DMS 273 treated with DMSO at 0.1 percent for 48 hours (cell line): ENCODE data around the gene GPC6.

Source experiments
- DNase-seq: peaks from one replicate; lab custom pipeline; 2025; lab: John Stamatoyannopoulos, UW

Gene GPC6

DNA sequence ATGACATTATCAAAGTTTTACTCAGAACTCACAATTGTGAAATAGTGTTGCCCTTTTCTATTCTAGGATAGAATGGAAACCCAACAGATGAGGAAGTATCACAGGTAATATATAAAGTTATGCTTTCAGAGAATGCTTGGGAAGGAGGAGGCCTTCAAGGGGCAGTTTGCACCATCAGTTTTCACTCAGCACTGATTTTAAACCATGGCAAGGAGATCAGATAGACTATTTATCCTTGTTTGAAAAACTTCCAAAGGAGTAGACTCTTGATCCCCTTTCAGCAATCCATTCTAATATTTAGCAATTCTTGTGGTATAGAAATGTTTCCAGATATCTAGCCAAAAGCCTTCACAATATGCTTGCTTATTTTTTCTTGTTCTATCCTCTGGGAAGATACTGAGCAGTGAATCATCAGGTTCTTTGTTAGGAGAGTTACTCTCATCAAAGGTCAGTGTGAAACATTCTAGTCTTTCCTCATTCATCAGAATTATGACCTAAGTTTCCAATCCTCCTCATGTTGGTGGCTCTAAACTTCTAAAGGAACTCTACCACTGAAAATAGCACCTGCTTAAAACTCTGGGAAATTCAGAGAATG lies 3.8 kb downstream of the GPC6 start:
- DNase-seq: no peak

DNA sequence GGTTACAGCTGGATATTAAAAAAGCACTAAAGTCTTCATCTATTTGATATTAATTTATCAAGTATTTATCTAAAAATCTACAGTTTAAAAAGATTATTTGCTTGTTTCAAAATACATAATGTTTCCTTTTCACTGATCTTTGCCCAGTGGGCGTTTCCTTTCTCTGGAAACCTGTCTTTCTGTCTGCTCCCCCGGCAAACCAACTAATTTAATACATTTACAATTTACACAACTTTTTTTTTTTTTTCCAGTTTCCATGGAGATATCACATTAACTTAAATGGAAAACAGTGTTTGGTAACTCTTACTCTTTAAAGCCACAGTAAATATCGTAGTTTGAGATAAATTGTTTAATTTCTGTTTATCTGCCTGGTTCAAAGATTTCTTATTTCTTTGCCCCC lies 5.3 kb downstream of the GPC6 start:
- no peak for DNase-seq

DNA sequence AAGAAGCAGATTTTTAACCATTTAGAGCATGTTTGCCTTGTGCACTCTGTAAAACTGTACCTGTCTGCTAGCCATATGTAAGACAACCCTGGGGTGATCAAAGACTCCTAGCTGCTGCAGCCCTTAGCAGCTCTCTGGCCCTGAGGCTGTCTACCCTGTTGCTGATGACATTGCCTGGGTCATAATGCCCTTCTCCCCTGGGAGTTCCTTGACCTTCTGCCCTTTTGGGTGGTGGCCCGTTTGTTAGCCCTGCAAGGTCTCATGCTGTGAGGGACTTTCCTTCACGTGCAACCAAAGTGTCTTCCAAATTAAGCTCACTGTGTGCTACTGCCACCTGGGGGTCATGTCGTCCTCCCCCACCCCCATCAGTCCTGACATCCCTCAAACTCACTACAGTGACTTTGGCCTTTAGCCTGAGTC lies 7.4 kb downstream of the GPC6 start:
- DNase-seq: no peak

DNA sequence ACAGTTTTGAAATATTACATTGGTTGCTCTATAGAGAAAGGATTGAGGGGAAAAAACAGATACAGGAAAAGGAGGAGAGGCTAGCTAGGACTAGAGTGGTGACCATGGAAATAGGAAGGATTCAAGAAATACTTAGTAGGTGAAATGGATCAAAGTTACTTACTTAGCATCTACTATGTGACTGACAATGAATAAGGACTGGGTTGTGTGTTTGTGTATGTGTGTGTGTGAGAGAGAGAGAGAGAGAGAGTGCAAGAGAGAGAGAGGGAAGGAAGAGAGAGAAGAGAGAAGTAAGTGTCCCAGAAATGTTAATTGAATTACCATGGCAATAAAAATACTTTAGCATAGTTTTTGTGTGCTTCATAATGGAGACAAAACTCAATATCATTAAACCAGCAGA lies 7.9 kb downstream of the GPC6 start:
- DNase-seq: no peak

DNA sequence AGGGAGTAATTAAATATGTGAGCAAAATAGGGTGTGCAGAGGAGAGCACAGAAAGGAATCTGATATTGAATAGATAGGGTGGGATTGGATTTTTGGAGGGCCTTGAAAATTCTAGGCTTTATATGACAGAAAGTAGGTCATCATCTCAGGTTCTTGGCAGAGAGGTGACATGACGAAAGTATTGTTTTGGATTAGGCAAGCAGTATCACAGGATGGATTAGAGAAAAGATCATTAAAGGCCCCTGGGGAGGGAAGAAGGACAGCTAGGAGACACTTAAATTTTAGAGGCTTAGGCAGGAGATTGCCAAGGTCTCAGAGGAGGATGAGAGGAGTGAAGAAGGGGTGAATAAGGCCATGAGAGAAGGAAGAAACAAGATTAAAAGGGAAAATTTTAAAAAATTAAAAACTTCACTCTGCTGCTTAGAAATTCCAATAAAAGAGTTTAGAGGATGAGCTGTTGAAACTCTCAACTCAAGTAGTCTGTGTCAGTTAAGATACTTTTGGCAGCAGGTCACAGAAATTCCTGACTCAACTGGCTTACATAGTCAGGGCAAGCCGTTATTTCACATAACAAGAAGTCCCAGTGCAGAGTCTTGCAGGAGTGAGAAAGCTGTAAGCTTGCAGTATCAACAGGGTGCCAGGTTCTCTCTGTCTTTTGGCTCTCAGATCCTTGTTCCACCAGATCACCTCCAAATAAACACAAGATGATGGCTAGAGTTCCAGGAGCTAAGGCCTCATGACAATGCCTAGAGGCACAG lies 8.8 kb downstream of the GPC6 start:
- no peak for DNase-seq

DNA sequence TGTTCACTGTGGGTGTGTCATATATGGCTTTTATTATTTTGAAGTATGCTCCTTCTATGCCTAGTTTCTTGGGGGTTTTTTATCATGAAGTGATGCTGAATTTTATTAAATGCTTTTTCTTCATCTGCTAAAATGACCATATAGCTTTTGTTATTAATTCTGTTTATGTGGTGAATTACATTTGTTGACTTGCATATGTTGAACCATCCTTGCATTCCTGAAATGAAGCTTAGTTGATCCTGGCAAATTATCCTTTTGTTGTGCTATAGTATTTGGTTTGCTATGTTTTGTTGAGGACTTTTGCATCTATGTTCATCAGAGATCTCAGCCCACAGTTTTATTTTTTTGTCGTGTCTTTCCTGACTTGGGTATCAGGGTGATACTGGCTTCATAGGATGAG lies 12.1 kb downstream of the GPC6 start:
- no peak for DNase-seq

DNA sequence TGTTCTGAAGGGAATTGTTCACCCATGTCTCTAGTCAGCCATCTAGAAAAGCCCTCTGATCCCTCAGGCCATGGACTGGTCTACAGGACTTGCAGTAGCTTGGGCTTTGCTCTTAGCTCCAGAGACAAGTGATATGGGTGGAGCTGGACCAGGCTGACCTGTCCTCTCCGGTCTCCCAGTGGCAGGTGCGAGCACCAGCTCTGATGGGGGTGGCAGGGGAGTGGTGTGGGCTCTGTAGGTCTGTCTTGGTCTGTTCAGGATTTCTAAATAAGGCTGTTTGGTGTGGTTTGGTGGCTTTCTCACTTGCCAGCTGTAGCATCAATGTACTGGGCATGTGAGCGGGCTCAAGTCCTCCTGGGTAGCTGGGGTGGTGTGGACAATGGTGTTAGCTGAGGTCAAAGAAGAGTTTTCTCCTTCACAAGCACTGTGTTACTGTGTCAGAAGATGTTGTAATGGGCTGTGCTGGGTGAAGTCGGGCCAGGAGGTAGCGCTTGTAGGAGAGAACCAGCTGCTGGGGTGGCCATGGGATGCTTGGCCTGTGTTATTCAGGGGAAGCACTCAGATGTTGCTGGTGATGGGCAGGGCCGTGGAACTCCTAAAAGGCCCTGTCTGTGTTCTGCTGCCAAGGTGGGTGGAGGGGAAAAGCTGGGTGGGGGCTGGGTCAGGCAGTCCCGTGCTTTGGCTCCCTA lies 16.9 kb downstream of the GPC6 start:
- no peak for DNase-seq

DNA sequence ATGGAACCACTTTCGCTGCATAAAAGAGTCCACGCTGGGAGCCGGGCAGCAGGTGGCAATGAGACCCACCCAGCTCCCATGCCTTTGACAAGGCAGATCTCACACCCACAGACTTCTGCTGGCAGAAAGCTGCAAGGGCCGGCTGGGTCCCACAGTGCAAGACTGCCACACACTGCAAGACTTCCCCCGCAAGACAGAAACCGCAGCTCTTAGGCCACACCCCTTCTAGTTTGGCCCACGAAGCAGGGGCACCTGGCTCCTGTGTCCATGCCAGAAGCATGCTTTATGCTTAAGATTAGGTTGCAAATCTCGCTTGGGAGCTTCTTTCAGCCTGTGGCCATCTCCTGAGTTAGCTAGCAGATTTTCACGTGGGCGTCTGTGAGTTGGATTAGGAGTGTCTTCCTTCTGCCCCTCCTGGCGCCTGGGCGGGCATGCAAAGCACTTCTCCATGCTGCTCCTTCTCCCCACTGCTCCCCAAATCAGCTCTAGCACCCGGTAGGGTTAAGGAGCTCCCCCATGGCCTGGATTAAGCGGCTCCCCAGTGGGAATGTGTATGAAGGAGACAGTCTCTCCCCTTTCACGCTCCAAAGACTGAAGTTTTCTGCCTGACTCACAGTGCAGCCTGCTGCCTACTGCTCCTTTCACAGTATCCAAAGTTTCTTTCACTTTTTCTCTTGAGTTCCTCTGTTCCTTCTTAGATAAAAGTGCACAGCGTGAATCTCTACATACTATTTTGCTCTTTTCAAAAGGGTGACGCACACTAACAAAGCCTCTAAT lies 17.7 kb downstream of the GPC6 start:
- DNase-seq: no peak

DNA sequence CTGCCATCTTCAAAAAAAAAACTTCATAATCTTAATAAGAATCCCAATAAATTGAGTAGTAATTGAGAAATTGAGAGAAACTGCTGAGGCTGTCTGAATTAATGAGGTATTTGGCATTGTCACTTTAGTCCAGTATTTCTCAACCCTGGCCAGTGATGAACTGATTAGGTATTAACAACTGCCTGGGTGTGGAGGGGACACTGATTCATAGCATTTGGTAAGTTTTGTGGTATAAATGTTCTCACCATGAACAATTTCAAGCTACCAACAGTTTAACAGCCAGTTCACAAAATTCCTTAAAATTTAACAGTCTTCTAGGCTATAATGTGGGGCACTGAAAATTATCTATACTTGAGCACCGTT lies 18.3 kb downstream of the GPC6 start:
- DNase-seq: no peak

DNA sequence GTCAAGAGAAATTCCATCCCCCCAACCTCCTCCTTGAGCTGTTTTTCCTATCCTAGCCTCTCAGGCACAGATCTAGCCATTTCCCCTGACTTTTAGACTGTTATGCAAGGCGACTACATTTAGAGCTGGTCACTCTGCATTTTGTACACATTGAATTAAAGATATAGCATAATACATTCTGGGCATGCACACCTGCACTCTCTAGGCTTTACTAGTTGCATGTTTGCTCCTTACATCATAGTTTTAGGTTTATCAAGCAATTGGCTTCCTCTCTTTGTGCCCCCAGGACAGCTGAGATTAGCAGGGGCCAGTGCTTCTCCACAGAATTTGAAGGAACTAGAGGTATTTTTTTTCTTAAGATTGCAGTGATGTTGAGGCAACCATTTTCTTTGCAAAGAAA lies 19.5 kb downstream of the GPC6 start:
- DNase-seq: no peak

DNA sequence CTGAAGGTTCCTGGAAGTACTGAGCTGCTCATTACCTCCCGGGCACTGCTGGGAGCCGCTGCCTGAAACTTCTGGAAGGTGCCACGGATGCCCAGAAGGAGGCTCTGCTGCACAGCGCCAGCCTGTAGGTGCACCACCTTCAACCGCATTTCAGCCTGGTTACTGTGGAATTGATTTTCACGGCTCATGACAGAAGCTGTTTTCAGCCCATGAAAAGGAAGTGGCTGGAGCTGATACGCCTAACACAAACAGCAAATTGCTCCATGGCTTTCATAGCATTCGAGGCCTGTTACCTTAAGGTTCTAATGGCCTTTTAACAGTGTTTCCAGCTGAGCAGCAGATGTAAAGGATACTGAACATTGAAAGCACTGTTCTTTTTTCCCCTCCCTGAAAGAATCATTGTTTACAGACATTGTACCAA lies 22.0 kb downstream of the GPC6 start:
- no peak for DNase-seq

DNA sequence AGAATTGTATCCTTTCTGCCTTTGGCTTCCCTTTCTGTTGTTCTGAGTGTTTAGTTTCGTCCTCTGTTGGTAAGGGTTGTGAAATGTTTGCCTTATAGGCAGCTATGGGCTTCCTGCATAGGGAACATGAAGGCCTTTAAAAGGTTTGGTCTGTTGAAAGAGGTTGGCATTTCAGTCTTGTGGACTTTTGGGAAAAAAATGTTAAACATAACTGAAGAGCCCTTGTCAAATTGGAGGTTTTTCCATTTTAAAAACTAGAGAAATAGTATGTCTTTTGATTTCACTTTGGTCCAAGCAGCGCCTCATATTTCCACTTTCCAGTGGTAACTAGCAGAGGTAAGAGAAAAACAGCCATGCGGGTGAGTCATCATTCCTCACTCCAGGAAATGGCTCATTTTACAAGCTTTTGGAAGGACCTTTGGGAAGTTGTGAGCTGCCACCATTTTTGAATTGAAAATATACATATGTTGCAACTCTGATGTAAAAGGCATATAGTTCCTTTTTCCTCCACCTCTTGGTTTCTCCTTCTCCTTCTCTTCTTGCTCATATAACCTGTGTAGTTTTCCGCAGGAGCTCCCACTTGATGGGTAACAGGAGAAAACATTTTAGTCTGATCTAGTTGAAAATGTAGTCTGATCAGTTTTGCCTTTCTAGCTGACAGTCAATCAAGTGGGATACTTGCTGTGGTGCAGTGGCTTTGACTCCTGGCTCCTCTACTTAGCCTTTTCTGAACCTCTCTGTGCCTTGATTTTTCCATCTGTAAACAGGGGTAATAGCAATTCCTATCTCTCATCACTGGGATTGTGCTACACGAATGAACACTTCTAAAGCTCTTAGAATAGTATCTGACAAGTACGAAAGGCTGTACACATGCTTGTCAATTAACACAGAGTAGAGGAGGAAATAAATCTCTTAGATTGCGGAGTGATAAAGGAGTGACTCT lies 23.0 kb downstream of the GPC6 start:
- DNase-seq: no peak

DNA sequence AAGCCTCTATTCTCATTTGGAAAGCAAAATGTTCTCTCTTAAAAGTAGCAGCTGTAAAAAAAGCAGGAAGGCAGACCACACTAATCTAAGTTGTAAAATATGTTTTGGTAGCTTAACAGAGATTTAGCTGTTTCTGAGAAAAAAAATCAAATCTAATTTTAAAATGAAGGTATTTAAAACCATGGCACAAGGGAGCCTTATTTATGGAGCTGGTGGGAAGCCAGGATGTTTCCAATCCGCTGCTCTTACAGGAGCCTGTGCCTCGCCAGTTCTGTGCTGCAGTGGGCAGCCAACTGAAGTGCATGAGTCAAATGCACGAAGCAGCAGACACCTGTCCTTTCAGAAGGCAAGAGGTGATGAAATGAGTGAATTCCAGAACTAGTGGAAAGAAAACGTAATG lies 28.2 kb downstream of the GPC6 start:
- DNase-seq: no peak

DNA sequence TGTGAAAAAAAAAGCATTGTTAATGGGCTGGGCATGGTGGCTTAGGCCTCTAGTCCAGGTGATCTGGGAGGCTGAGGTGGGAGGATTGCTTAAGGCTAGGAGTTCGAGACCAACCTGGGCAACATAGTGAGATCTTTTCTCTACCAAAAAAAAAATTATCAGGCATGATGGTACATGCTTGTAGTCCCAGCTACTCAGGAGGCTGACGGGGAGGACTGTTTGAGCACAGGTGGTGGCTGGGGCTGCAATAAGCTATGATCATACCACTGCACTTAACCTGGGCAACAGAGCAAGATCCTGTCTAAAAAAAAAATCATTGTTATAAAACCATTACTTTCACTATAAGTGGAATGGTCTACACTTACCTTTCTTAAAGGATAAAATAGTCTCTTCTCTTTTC lies 30.4 kb downstream of the GPC6 start:
- DNase-seq: no peak

DNA sequence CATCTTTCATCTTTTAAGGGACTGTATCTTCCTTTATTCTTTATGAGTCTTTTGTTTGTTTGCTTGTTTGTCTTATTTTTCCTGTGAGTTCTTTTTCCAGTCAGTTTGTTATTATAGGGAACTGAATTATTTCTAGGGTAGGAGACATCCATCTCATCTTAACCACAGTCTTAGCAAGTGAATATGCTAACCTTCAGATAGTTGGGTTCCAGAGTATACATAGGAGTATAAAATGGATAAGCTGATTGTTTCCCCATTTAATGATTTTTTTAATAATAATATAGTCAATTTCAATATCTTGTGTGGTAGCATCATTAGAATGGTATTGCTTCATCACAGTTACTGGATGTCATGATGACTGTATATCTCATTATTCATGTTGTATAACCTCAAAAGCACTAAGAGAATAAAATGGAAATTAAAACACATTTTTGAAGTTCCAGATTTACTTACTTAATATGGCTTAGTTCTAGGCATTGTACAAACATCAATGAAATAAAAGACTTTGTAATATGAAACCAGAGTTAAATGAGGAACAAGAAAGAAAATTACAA lies 33.0 kb downstream of the GPC6 start:
- DNase-seq: no peak

DNA sequence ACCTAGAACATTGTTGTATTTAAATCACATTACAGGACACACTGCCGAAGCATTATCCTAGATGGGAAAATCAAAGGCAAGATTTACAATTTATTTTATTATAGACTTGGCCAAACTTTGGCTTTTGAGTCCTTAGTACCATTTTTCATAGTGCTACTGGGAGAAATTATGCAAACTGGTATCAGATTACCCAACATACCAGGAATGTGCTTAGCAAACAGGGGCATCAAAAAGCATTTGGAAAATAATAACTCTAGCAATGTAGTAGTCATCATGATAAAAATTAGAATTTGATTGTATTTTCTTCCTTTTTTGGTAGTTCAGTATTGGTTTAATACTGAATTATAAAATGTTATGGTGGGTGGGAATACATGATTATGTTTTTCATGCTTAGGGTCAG lies 34.0 kb downstream of the GPC6 start:
- no peak for DNase-seq

DNA sequence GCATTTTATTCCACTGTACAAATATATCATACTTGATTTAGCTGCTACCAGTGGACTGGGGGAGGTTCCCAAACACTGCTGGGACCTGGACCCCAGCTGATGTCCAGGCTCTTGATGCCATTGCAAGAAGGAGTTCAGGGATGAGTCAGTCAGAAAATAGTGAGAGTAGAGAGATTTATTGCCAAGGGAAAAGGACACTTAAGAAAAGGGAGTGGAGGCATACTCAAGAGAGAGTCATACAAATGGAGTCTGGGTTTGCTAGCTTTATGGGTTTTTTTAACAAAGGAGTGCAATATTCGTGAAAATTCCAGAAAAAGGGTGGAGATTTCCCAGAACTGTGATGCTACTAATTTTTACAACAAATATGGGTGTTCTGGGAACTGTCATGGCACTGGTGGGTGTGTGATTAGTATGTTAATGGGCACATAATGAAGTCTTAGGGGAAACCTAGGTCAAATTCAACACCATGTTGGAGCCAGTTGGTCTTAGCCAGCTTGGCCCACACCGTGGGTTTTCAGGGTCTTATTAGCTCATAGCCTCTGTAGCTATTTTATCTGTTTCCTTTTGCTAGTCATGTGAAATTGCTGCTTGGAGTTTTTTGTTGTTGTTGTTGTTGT lies 36.2 kb downstream of the GPC6 start:
- DNase-seq: no peak

DNA sequence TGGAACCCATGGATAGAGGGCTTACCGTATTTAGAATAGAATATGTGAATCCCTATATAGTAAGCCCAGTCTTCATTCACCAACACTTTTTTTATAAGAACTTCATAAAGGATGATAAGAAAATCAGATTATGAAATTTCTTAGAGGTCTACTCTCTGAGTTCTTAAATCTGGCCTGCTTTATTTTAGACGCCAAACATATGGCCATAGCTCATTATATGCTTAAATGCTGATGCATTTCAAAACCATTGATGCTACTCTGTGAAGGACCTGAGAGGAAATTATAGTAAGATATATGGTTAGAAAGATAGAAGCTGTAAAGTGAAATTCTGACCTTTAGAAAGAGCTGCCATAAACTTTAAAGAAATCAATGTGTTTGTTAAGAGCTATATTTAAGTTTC lies 38.3 kb downstream of the GPC6 start:
- DNase-seq: no peak

DNA sequence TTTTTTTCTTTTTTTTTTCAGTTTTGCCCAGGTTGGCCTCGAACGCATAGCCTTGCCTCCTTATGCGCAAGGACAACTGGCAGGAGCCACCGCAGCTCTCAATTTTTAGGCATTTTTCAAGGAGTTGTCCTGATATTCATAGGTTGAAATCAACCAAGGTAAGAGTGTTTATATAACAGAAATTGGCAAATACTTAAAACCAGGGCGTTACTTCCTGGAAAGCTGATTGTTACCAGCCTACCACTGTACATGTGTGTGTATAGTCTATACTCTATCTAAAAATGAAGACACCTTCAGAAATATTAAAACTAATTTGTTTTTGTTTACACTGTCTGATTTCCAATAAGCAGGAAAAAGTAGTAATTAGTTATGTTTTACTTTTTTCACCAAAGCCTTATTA lies 39.2 kb downstream of the GPC6 start:
- no peak for DNase-seq

DNA sequence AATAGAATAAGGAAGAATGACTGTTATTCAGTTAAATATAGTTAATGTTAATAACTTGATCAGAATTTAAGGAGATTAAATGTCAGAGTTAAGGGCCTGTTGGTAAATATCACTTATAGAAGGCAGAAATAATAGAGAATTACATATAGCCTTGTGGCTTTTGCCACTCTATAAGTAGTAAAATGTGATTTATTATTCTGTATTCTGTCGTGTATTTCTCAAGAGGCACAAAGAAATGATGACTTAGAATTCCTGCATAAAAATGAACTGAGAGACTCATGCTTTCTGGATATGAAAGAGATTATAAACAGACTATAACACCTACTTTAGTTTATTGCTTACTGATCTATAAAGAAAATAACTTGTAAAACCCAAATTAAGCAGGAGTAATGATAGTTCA lies 40.1 kb downstream of the GPC6 start:
- no peak for DNase-seq
